ENCODE measurements around the gene C21orf58. TPM values are rescaled to one million over a fixed set of nuclear protein-coding genes. Genes with fewer than 3 reads are reported as not detected.

The C21orf58 gene
- total RNA-seq, 1 experiment from 2014 or later: 15.3 TPM

DNA sequence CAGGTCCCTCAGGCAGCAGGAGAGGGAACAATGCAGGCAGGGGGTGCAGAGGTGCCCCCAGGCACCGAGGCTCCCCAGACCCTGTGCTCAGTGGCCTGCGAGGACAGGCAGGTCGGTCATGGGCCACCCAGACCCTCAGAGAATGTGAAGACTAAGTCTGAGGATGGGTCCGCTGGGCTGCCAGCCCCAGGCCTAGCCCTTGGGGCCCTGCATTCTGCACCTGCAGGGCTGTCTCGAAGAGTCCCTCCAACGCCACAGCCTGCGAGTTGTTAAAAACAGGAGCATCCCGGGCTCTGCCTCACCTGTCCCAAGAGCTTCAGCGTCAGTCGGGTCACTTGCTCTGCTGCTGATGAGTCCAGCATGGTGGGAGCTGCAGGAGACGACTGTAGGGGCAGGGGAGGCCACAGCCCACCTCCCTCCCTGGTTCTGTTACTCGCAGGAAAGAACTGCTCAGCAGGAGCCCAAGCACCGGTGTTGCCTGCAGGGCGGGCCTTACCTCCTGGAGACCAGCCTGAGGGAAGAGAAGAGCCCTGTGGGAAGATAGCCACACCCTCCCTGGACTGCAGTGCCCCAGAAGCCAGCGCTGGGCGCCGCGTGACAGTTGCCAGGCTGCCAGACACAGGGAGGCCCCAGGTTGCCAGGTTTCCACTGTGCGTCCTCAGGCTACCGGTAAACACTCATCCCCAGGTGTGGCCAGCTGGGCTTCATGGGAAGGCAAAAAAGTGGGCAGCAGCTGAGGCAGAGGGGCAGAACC, 5.8 kb downstream of the C21orf58 start:
- H4K20me1 ChIP-seq (ENCODE audit: low read length): peaks cover 16% of the 10 kb centered on the region
- H2AFZ ChIP-seq (ENCODE audit: low read length): no peak overlapping the region
- no peak overlapping the region for H3K27ac ChIP-seq (ENCODE audit: low read length)
- H3K36me3 ChIP-seq (ENCODE audit: low read depth, low read length): no peaks in the 10 kb centered on the region
- H3K79me2 ChIP-seq (ENCODE audit: low read length): peaks cover 29% of the 10 kb centered on the region
- H3K4me1 ChIP-seq (ENCODE audit: insufficient read depth, low read length): peaks cover 17% of the 10 kb centered on the region
- no peaks in the 10 kb centered on the region for H3K9me2 ChIP-seq (replicated peaks; ENCODE audit: low read length)
- H3K9me3 ChIP-seq (ENCODE audit: low read length): no peaks in the 10 kb centered on the region
- no TSS peak for BruUV-seq (replicated peaks)
- POLR2A ChIA-PET (ENCODE audit: unreplicated experiment): no interaction called here
- ATAC-seq (peak; percentile 25; the same call in 1 of the 2 replicates), DNase-seq (no peak)
- H3K9ac ChIP-seq (ENCODE audit: low read length): no peak overlapping the region
- H3K4me3 ChIP-seq (ENCODE audit: low read length): no peak overlapping the region
- no peak for TF ChIP-seq EZH2 (IDR thresholded peaks at IDR 0.05; ENCODE audit: low read length, unreplicated experiment)
- no peak for TF ChIP-seq EZH2phosphoT487 (IDR thresholded peaks at IDR 0.05; ENCODE audit: borderline replicate concordance, low read length)
- no peak for TF ChIP-seq CTCF (conservative IDR thresholded peaks at IDR 0.05; ENCODE audit: low read depth, low read length)
- no peaks in the 10 kb centered on the region for H3F3A ChIP-seq (ENCODE audit: low read length, unreplicated experiment)
- intact Hi-C loops (cut with micrococcal nuclease): no loop called here
- no peak overlapping the region for H3K4me2 ChIP-seq (ENCODE audit: low read length)
- CTCF ChIA-PET: no interaction called here
- no peaks in the 10 kb centered on the region for H3K27me3 ChIP-seq (ENCODE audit: low read length)

DNA sequence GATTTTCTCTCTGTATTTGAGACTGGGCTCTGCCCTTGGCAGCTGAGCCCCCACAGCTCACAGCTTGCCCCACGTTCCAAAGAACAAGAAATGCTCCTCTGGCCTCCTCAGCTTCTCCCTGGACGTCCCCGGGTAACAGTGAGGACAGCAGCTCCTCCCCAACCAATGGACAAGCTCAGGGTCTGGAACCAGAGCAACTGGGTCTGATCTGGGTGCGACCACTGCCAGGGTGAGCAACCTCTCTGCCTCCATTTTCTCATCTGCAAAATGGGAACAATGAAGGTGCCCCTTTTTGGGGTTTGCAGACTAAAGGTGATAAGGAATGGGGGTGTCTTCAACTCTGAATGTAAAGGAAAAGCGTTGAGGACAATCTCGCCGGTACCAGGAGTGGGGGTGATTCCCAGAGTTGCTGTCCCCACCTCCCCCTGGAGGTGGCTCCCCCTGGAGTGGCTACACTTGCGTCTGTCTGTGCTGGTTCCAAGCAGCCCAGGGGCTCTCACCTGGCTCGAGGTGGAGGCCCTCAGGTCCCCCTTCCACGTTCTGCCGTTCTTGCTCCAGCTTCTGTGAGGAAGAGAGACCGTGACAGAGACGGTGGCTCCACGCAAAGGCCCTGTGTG, 6.9 kb downstream of the C21orf58 start:
- peaks cover 18% of the 10 kb centered on the region for H3K79me2 ChIP-seq (ENCODE audit: low read length)
- no peak overlapping the region for H2AFZ ChIP-seq (ENCODE audit: low read length)
- peaks cover 10% of the 10 kb centered on the region for H4K20me1 ChIP-seq (ENCODE audit: low read length)
- CTCF ChIA-PET: no interaction called here
- H3K4me1 ChIP-seq (ENCODE audit: insufficient read depth, low read length): peaks cover 12% of the 10 kb centered on the region
- intact Hi-C loops (cut with micrococcal nuclease): no loop called here
- BruUV-seq (replicated peaks): no TSS peak
- DNase-seq (no peak), ATAC-seq (no peak)
- H3K27me3 ChIP-seq (ENCODE audit: low read length): no peaks in the 10 kb centered on the region
- no peak overlapping the region for H3K9ac ChIP-seq (ENCODE audit: low read length)
- no peak for TF ChIP-seq CTCF (conservative IDR thresholded peaks at IDR 0.05; ENCODE audit: low read depth, low read length)
- no peak for TF ChIP-seq EZH2phosphoT487 (IDR thresholded peaks at IDR 0.05; ENCODE audit: borderline replicate concordance, low read length)
- no peak for TF ChIP-seq EZH2 (IDR thresholded peaks at IDR 0.05; ENCODE audit: low read length, unreplicated experiment)
- no peaks in the 10 kb centered on the region for H3K36me3 ChIP-seq (ENCODE audit: low read depth, low read length)
- H3K4me3 ChIP-seq (ENCODE audit: low read length): no peak overlapping the region
- no peaks in the 10 kb centered on the region for H3F3A ChIP-seq (ENCODE audit: low read length, unreplicated experiment)
- H3K9me3 ChIP-seq (ENCODE audit: low read length): no peaks in the 10 kb centered on the region
- H3K27ac ChIP-seq (ENCODE audit: low read length): no peak overlapping the region
- H3K4me2 ChIP-seq (ENCODE audit: low read length): no peak overlapping the region
- H3K9me2 ChIP-seq (replicated peaks; ENCODE audit: low read length): no peaks in the 10 kb centered on the region
- POLR2A ChIA-PET (ENCODE audit: unreplicated experiment): no interaction called here

- H4K20me1 ChIP-seq (ENCODE audit: low read length): no peaks in the 10 kb centered on the region
- H3K9me2 ChIP-seq (replicated peaks; ENCODE audit: low read length): no peaks in the 10 kb centered on the region
- ChIA-PET CTCF (no interaction called here), POLR2A (ENCODE audit: unreplicated experiment) (no interaction called here)
- no peaks in the 10 kb centered on the region for H3F3A ChIP-seq (ENCODE audit: low read length, unreplicated experiment)
- no peak overlapping the region for H3K4me3 ChIP-seq (ENCODE audit: low read length)
- H3K9me3 ChIP-seq (ENCODE audit: low read length): no peaks in the 10 kb centered on the region
- no peak overlapping the region for H3K4me2 ChIP-seq (ENCODE audit: low read length)
- H3K27me3 ChIP-seq (ENCODE audit: low read length): no peaks in the 10 kb centered on the region
- H3K9ac ChIP-seq (ENCODE audit: low read length): no peak overlapping the region
- no peak for ATAC-seq
- DNase-seq: no peak
- H3K79me2 ChIP-seq (ENCODE audit: low read length): no peaks in the 10 kb centered on the region
- TF ChIP-seq EZH2phosphoT487 (IDR thresholded peaks at IDR 0.05; ENCODE audit: borderline replicate concordance, low read length): no peak
- TF ChIP-seq EZH2 (IDR thresholded peaks at IDR 0.05; ENCODE audit: low read length, unreplicated experiment): no peak
- TF ChIP-seq CTCF (conservative IDR thresholded peaks at IDR 0.05; ENCODE audit: low read depth, low read length): no peak
- H3K27ac ChIP-seq (ENCODE audit: low read length): no peak overlapping the region
- H2AFZ ChIP-seq (ENCODE audit: low read length): no peak overlapping the region
- H3K4me1 ChIP-seq (ENCODE audit: insufficient read depth, low read length): no peaks in the 10 kb centered on the region
- no peaks in the 10 kb centered on the region for H3K36me3 ChIP-seq (ENCODE audit: low read depth, low read length)
- BruUV-seq (replicated peaks): no TSS peak
- intact Hi-C loops (cut with micrococcal nuclease): no loop called here
Measured at GRCh38 chr21:46314441-46315020, 9.1 kb downstream of the C21orf58 start.
